Subcutaneous adipose tissue (tissue), 4 donors: ENCODE data around the gene CCDC63. TPM values are rescaled to one million over a fixed set of nuclear protein-coding genes. Genes with fewer than 3 reads are reported as not detected.

ENCODE experiments used
- CTCF ChIP-seq: fragments of 450-650 bp; IDR thresholded peaks from one replicate; pipeline ENCODE4 v1.5.1; 2016; ENCODE audit warnings: low read depth, mild to moderate bottlenecking, control low read depth, antibody characterized with exemption, moderate library complexity
- total RNA-seq, 4 donors: library from RNA; depleted of rRNA; stranded (reverse); fragments of >200 nt; gene quantifications; one replicate each; pipeline ENCODE4 v1.1.0, GENCODE V29; 2016

The CCDC63 gene
- total RNA-seq = not detected

GRCh38 chr12:110846615-110847566, at the start of gene CCDC63:
Gene CCDC63, plus strand, starts transcription at chr12:110846987. Its CDS starts 5,968 bp downstream, at chr12:110852955.
- no peak for TF ChIP-seq CTCF

- TF ChIP-seq CTCF = no peak
Measured at GRCh38 chr12:110798461-110798860, 48.3 kb upstream of the CCDC63 start.

- TF ChIP-seq CTCF = no peak
Measured at GRCh38 chr12:110802489-110802888, 44.3 kb upstream of the CCDC63 start.

- TF ChIP-seq CTCF = no peak
Measured at GRCh38 chr12:110804406-110804805, 42.4 kb upstream of the CCDC63 start.

- TF ChIP-seq CTCF = no peak
Measured at GRCh38 chr12:110807640-110808039, 39.1 kb upstream of the CCDC63 start.

GRCh38 chr12:110809149-110809548, 37.6 kb upstream of the CCDC63 start:
- no peak for TF ChIP-seq CTCF

GRCh38 chr12:110811972-110812371, 34.8 kb upstream of the CCDC63 start:
- TF ChIP-seq CTCF = no peak
